HS-27A (cell line): ENCODE data around the gene GMPR2.
"Not testable (repeated sequence)": the region's sequence is repeated elsewhere in the genome, so short reads cannot be mapped to it uniquely, and the experiment has no call there.

ENCODE experiments used
- DNase-seq: peaks from one replicate; pipeline ENCODE4 v3.0.0-alpha.2; 2012; ENCODE audit warnings: low read depth, missing footprints

The GMPR2 gene

DNA sequence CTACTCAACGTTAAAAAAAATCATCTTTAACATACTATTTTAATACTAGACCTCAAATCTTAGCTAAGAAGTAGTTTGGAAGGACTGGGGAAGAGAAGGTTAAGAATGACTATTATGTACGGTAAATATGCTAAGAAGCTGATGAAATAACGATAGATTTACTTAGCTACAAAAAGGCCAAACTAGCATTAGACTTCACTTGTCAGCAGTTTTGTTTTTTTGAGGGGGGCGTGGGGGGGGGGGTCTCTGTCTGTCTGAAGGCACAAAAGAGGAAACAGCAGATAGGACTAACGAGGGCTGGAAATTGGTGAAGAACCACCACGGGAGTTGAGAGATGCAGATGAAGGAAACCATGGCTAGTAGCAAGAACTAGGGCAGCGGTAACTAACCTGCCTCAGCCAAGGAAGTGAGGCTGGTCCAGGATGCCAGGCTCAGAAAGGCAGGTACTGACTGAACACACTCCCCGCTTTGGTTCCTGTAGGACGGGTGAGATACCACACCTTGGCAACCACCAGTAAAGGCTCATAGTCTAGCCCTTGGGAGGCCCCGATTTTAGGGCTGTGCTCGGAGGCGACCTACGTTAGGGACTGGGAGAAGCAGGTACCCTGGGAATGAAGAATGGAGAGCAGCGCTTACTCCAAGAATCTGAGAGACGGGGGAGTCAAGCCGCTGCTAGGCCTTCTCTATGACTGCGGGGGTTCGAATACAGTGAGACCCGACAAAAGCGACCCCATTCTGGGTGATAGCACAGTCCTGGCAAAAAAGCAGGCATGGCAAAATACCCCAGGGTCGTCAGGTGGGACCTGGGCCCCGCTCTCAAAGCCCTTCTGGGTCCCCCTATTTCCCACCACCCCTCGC lies 1.2 kb upstream of the GMPR2 start:
- DNase-seq = no peak

DNA sequence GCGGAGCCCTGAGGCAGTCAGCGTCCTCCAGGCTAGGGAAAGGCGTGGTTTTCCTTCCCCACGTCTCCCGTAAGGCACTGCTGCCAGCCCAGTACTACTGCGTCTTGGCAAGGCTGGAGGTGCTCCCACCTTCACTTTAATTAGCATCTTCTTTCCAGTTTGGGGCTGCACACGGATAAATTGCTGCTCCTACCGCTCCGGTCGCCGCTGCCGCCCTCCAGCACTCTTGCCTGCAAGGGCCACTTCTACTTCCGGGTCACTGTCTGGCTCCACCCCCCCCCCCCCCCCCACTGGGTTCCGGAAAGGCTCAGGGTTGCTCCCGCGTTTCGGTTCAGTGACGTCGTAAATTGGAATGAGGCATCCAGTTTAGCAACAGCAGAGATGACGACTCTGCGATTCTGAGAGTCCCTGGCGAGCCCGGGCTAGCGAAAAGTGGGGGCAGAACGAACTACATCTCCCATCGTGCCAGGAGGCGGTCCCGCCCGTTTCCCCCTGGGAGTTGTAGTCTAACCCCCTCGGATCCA lies 546 bp upstream of the GMPR2 start, which contains the start of gene NEDD8:
NEDD8 (minus strand) TSS at position 247 of the 524 bp plus-strand sequence; CDS start at position 147, 100 bp downstream.
- peak; percentile 94 for DNase-seq

DNA sequence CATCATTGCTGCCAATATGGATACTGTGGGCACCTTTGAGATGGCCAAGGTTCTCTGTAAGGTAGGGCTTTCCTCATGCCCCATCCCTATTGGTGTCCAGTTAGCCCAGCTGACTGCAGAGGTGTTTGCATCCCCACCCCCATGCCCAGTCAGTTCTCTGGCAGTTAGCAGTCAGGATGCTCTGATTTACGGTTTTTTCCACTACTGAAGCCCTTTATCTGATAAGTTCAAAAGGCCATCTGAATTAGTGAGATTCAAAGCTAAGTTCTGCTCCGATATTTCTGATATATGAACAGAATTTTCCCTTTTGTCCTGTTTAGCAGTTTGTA lies 773 bp downstream of the GMPR2 start:
- DNase-seq = no peak

- no peak for DNase-seq
These were observed 1.6 kb downstream of the GMPR2 start for GRCh38 chr14:24234095-24235005.

DNA sequence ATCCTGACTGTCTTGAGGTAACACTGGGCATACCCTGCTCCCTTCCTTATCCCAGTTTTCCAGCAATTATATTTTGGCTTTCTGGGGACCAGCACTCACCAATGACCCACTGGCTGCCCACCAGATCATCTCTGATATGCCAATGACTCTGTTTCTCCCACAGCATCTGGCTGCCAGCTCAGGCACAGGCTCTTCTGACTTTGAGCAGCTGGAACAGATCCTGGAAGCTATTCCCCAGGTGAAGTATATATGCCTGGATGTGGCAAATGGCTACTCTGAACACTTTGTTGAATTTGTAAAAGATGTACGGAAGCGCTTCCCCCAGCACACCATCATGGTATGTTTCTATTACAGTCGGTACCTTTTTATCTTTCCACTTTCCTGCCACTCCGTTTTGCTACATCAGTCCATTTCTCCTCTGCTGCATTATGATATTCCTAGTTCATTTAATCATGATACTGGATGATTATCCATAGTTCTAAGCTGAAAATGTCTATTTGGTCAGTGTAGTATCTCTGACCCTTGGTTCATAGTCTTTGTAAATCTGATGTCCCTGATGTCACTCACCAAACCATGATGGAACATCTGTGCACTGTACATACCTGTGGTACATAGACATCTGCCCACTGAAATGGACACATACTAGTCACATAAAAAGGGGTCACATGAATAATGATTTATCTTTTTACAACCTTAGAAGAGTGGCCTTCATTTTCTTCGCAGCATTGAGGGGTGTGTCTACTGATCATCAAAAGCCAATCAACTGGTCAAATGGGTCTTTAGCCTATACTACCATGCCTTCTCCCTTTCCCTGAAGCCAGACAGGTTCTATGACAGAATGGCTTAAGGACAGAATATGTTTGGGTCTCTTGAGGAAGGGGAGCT lies 3.3 kb downstream of the GMPR2 start:
- no peak for DNase-seq

GRCh38 chr14:24236689-24237462 lies 4.1 kb downstream of the GMPR2 start:
- DNase-seq = no peak

DNA sequence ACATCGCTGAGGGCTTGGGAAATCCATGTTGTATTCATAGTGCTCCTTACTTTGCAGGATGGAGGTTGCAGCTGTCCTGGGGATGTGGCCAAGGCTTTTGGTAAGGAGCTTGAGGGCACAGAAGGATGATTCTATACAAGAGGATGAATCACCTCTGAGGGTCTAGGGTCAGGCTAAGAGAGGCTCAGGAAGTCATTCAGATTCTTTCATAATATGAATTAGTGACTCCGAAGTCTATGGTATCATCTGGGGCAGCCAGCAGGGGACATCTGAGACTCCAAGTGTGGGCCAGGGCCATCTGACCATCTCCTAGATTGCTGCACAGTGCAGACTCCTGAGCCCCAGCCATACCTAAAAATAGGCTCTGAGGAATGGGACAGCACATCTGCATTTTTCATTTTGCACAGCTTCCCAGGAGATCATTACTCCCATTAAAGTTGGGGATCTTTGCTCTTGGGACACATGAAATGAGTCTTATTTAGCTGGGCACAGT lies 4.8 kb downstream of the GMPR2 start:
- DNase-seq = no peak

DNA sequence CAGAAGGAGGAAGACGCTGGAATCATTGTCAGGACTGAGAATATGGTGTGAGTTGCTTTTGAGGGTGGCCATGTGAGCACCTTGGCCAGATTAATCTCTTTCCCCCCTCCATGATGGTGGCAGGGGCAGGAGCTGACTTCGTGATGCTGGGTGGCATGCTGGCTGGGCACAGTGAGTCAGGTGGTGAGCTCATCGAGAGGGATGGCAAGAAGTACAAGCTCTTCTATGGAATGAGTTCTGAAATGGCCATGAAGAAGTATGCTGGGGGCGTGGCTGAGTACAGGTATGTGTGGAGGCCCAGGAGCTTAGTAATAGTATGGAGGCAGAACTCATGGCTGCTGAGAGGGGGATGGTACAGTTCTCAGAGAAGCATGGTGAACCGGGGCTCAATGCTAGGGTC lies 5.4 kb downstream of the GMPR2 start:
- DNase-seq = no peak

- DNase-seq = no peak
These were observed 5.9 kb downstream of the GMPR2 start for GRCh38 chr14:24238527-24239037.

- DNase-seq = no peak
These were observed 7.6 kb downstream of the GMPR2 start for GRCh38 chr14:24240110-24240918.

DNA sequence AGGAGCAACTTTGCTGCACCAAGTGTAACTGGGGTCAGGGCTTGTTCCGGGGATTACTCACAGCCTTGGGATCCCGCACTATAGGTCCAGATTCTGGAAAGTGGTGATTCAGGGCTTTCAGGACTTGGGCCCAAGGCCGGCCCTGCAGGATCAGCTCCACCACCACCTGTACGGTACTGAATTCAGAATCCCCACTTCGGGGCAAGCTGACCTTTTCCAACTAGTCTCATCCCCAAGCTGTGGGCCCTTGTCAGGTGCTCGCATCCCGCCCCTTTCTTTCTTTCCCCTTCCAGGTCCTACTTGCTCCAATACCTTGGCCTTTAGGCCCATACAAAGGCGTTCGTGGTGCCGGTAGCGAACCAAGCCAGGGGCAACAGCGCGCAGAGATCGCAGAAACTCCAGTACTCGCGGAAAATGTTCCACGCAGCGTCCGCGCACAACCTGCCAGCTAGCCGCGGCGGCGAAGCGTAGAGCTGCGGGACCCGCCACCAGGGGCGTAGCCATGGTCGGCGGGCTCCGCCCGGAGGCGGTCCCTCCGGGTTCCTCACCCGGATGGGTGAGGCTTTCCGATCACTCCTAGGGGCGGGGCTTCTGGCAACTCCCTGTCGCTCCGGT lies 9.2 kb downstream of the GMPR2 start:
- DNase-seq = peak; percentile 91

DNA sequence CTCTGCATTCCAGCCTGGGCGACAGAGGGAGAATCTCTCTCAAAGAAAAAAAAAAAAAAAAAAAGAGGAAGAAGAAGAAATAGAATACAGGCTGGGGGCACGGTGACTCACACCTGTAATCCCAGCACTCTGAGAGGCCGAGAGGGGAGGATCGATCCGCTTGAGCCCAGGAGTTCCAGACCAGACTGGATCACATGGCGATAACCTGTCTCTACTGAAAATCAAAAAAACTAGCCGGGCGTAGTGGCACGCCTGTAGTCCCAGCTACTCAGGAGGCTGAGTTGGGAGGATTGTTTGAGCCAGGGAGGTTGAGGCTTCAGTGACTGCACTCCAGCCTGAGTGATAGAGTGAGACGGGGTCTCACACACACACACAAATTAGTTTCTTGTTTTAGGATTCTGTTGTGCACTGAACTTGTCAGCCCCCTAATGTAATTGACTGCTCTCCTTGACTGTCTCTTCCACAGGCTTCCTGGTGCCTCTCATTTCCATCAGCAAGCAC lies 10.7 kb downstream of the GMPR2 start:
- DNase-seq = peak; percentile 24

GRCh38 chr14:24245350-24245749 lies 12.6 kb downstream of the GMPR2 start:
- DNase-seq = not testable (repeated sequence)

DNA sequence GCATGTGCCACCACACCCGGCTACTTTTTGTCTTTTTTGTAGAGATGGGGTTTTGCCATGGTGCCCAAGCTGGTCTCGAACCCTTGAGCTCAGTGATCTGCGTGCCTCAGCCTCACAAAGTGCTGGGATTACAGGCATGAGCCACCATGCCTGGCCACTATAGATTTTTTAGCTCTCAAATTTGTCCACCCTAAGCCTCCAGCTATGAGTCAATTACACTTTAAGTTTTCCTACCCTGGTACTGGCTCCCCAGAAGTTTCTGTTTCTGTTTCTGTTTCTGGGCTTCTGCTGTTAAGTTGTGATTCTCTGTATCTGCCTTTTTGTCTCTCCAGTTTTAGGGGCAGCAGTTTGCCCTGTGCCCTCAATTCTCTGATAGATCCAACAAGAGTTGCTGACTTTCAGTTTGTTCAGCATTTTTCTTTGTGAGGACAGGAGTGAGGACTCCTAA lies 14.1 kb downstream of the GMPR2 start:
- no peak for DNase-seq

- DNase-seq = no peak
These were observed 14.7 kb downstream of the GMPR2 start for GRCh38 chr14:24247422-24247821.

DNA sequence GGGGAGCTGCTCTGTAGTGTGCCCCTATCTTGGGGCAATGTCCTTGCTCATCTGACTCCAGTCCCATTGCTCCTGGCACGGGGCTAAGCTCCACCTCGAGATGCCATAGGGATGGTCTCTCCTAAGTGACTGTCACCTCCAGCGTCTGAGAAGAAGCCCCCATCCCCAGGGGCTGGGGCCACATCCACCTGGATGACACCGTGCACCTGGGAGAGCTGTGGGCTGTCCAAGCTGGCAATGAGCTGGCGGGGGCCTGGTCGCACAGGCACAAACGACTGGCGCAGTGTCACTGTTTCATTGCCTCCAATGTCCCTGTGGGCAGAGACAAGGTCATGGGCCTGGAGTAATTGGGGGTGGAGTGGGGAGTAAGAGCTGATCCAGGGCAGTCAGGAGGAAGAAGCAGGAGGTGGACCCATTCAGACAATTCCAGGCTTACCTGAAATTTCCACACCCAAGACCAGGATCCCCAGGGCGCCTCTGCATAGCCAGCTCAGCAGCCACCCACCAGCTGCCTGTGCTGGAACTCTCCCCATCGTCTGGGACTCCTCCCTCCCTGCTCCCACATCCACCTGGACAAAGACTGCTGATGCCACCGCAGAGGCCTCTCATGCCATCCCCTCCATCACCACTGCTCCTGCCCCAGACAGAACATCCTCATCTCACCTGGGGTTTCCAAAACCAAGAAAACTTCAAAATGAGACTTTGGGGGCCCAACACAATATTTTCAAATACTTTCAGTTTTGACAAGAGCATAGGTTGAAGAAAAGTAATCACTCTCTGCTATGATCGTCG lies 16.7 kb downstream of the GMPR2 start:
- DNase-seq = no peak

DNA sequence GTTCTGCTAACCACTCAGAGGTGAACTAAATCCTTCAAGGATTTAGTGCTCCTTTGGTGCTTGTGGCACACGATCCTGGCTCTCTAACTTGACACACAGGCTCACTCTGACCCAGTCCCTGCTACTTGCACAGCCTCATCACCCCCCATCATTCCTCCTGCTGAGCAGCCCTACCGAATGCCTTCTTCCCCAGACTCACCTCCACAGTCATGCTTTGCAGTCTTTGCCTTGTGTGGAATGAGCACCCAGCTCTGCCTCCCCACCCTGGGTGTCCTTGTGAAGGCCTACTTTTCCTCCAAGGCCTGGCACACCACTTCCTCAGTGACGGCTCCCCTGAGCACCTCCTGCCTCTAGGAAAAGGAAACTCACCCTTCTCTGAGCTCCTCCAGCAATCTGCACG lies 17.6 kb downstream of the GMPR2 start:
- DNase-seq = no peak

- DNase-seq = no peak
These were observed 19.2 kb downstream of the GMPR2 start for GRCh38 chr14:24251880-24252288.
